Measurements from ENCODE around the gene EDAR.

GRCh38 chr2:108975613-108976435, 13.2 kb downstream of the EDAR start:
- no peak for TF ChIP-seq POLR2A (IDR thresholded peaks at IDR 0.05)
- TF ChIP-seq CTCF (IDR thresholded peaks at IDR 0.05 in 4 of 5, conservative IDR thresholded peaks at IDR 0.05 in 1 of 5) = no peak

All from gastrocnemius medialis (tissue), 4 donors.